HepG2 (cell line): ENCODE results near the gene SPNS2. TPM values are rescaled to one million over a fixed set of nuclear protein-coding genes. Genes with fewer than 3 reads are reported as not detected.

ENCODE experiments used
- AGO2 ChIP-seq: fragments of 200-400 bp; formaldehyde crosslinking; optimal IDR thresholded peaks from 2 replicates; pipeline ENCODE3; 2017; ENCODE audit warnings: mild to moderate bottlenecking, low read depth, low read length, moderate library complexity
- CBX2 ChIP-seq, 2 experiments: fragments of 200-600 bp in 1 of 2; sonication (generic); formaldehyde crosslinking in 1 of 2; IDR thresholded peaks; 2 replicates each; pipeline versions ENCODE4 v1.7.0 to v1.8.1; 2018 to 2022; ENCODE audit warnings: low read depth in 2 of 2, low read length in 1 of 2, mild to moderate bottlenecking in 1 of 2, missing genetic modification reagents in 1 of 2
- KDM6A ChIP-seq: IDR thresholded peaks from 2 replicates; pipeline ENCODE4 v1.6.1; 2016; ENCODE audit warnings: low read depth
- KLF6 ChIP-seq: IDR thresholded peaks from 2 replicates; pipeline ENCODE4 v1.8.0; 2016; ENCODE audit warnings: missing biosample characterization, missing genetic modification reagents
- MYC ChIP-seq: sonication (generic); formaldehyde crosslinking; IDR thresholded peaks from 2 replicates; pipeline ENCODE4 v1.9.0; 2021; ENCODE audit warnings: missing genetic modification reagents, borderline replicate concordance
- NCOA5 ChIP-seq: sonication (generic); formaldehyde crosslinking; IDR thresholded peaks from 2 replicates; pipeline ENCODE4 v1.4.0; 2020; ENCODE audit warnings: missing genetic modification reagents
- RBAK ChIP-seq: sonication (generic); formaldehyde crosslinking; IDR thresholded peaks from 2 replicates; pipeline ENCODE4 v1.5.1; 2020; ENCODE audit warnings: mild to moderate bottlenecking, missing genetic modification reagents
- SYNCRIP ChIP-seq: fragments of 200-400 bp; formaldehyde crosslinking; IDR thresholded peaks from 2 replicates; pipeline ENCODE4 v1.6.1; 2018; ENCODE audit warnings: mild to moderate bottlenecking, low read depth, low read length; ENCODE audit not compliant: insufficient read depth
- TP53 ChIP-seq: sonication (generic); formaldehyde crosslinking; conservative IDR thresholded peaks from 2 replicates; pipeline ENCODE4 v1.4.0; 2020; ENCODE audit warnings: missing genetic modification reagents
- ZNF460 ChIP-seq: sonication (generic); formaldehyde crosslinking; IDR thresholded peaks from 2 replicates; pipeline ENCODE4 v1.5.1; 2020; ENCODE audit warnings: missing genetic modification reagents, mild to moderate bottlenecking, borderline replicate concordance
- ZNF709 ChIP-seq: sonication (generic); formaldehyde crosslinking; IDR thresholded peaks from 2 replicates; pipeline ENCODE4 v1.5.0; 2020; ENCODE audit warnings: mild to moderate bottlenecking, missing genetic modification reagents
- ZNF792 ChIP-seq: IDR thresholded peaks from 2 replicates; pipeline ENCODE4 v1.6.1; 2016
- ZSCAN31 ChIP-seq: sonication (generic); formaldehyde crosslinking; IDR thresholded peaks from 2 replicates; pipeline ENCODE4 v1.5.0; 2020; ENCODE audit warnings: low read depth, mild to moderate bottlenecking, missing genetic modification reagents
- polyA plus RNA-seq, 8 experiments: library from polyadenylated mRNA; depleted of rRNA in 3 of 8; stranded (reverse) in 7 of 8; unstranded in 1 of 8; fragments of >200 nt; fragmentation: Illumina TruSeq in 4 of 8; extraction: Trizol in 4 of 8; gene quantifications; 2 replicates each; pipeline versions ENCODE4 v1.2.1 to v1.2.3, GENCODE V29; 2011 to 2016; ENCODE audit warnings: low read depth in 4 of 8, missing spikeins in 1 of 8, mixed read lengths in 1 of 8; ENCODE audit not compliant: insufficient read depth in 1 of 8
- total RNA-seq, 5 experiments: library from RNA; depleted of rRNA; stranded (reverse); fragments of >200 nt; fragmentation: Illumina TruSeq; extraction: Trizol; gene quantifications; 2 replicates each; pipeline ENCODE4 v1.2.3, GENCODE V29; 2016; ENCODE audit warnings: low read depth in 1 of 5
- TF ChIP-seq, protein P1 (sequence below): sonication (generic); formaldehyde crosslinking; IDR thresholded peaks from 2 replicates; pipeline ENCODE4 v1.4.0; 2020; ENCODE audit warnings: mild to moderate bottlenecking, missing genetic modification reagents
- TF ChIP-seq, protein P2 (sequence below), 2 experiments: fragments of 450-650 bp in 1 of 2; sonication (generic) in 1 of 2; formaldehyde crosslinking; IDR thresholded peaks; 2 replicates each; pipeline versions ENCODE4 v1.5.0 to v1.8.0; 2020 to 2022; ENCODE audit warnings: mild to moderate bottlenecking in 1 of 2, missing genetic modification reagents in 1 of 2
- TF ChIP-seq, protein P3 (sequence below): IDR thresholded peaks from 2 replicates; pipeline ENCODE4 v1.6.1; 2012; ENCODE audit warnings: low read depth, low read length, improper control_type of control experiment
- TF ChIP-seq, protein P4 (sequence below): sonication (generic); formaldehyde crosslinking; IDR thresholded peaks from 2 replicates; pipeline ENCODE4 v1.8.0; 2022; ENCODE audit warnings: missing genetic modification reagents, mild to moderate bottlenecking, borderline replicate concordance

SPNS2 gene
- total and polyA plus RNA-seq, 2 of the 13 experiments (the other 11 are each of a cell fraction or from before 2014, with no cell fraction given) = 0.01 TPM; not detected in 1

DNA sequence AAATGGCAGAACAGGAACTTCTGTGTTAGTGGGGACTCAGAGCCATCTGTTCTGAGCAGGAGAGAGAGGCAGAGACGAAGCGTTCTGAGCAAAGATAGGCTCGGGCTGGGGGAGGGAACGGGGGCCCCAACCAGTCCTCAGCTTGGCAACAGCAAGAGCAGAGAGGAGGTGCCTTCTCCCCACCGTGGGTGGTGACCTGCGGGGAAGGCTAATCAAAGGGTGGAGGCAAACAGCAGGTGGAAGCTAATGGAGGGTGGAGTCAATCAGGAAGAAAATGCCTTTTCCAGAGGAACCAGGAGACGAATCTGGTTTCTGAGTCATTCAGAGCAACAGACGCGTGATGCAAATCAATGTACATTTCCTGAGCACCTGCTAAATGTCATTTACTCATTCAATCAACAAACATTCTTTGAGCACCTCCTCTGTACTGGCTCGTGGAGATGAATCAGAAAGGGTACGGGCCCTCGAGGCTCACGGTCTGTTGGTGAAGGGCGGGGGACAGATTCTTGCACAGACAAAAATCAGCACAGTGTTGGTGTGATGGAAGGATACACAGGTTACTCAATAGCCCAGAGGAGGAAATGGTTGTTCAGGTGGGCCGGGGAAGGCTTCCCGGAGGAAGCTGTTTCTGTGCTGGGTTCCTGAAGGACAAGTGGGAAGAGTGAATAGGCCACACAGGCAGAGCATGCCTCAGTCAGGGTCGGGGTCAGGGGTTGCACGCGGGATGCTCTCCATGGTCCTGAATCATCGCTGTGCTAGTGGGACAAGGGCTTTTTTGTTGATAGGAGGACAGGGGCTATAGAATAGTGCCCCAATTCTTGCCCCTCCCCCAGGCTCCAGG is 5.7 kb upstream of the SPNS2 start (continued):
- TF ChIP-seq ZNF460 (no peak), RBAK (CRISPR knock-in tag) (no peak), CBX2 (IDR thresholded peaks at IDR 0.05; ENCODE audit: low read depth, low read length) (no peak), CBX2 (CRISPR knock-in tag; IDR thresholded peaks at IDR 0.05; ENCODE audit: low read depth) (no peak), ZSCAN31 (CRISPR knock-in tag) (0 out of 2 replicates have a peak, but pooled peaks have one; percentile 55), KDM6A (CRISPR knock-in tag) (no peak), SYNCRIP (no peak), MYC (peak; percentile 44; the same call in 1 of the 2 replicates), AGO2 (no peak), ZNF792 (CRISPR knock-in tag) (peak; percentile 92), NCOA5 (no peak), ZNF709 (peak; percentile 94), TP53 (CRISPR knock-in tag) (no peak), KLF6 (CRISPR knock-in tag) (peak; percentile 98)
- TF ChIP-seq, protein P1, sequence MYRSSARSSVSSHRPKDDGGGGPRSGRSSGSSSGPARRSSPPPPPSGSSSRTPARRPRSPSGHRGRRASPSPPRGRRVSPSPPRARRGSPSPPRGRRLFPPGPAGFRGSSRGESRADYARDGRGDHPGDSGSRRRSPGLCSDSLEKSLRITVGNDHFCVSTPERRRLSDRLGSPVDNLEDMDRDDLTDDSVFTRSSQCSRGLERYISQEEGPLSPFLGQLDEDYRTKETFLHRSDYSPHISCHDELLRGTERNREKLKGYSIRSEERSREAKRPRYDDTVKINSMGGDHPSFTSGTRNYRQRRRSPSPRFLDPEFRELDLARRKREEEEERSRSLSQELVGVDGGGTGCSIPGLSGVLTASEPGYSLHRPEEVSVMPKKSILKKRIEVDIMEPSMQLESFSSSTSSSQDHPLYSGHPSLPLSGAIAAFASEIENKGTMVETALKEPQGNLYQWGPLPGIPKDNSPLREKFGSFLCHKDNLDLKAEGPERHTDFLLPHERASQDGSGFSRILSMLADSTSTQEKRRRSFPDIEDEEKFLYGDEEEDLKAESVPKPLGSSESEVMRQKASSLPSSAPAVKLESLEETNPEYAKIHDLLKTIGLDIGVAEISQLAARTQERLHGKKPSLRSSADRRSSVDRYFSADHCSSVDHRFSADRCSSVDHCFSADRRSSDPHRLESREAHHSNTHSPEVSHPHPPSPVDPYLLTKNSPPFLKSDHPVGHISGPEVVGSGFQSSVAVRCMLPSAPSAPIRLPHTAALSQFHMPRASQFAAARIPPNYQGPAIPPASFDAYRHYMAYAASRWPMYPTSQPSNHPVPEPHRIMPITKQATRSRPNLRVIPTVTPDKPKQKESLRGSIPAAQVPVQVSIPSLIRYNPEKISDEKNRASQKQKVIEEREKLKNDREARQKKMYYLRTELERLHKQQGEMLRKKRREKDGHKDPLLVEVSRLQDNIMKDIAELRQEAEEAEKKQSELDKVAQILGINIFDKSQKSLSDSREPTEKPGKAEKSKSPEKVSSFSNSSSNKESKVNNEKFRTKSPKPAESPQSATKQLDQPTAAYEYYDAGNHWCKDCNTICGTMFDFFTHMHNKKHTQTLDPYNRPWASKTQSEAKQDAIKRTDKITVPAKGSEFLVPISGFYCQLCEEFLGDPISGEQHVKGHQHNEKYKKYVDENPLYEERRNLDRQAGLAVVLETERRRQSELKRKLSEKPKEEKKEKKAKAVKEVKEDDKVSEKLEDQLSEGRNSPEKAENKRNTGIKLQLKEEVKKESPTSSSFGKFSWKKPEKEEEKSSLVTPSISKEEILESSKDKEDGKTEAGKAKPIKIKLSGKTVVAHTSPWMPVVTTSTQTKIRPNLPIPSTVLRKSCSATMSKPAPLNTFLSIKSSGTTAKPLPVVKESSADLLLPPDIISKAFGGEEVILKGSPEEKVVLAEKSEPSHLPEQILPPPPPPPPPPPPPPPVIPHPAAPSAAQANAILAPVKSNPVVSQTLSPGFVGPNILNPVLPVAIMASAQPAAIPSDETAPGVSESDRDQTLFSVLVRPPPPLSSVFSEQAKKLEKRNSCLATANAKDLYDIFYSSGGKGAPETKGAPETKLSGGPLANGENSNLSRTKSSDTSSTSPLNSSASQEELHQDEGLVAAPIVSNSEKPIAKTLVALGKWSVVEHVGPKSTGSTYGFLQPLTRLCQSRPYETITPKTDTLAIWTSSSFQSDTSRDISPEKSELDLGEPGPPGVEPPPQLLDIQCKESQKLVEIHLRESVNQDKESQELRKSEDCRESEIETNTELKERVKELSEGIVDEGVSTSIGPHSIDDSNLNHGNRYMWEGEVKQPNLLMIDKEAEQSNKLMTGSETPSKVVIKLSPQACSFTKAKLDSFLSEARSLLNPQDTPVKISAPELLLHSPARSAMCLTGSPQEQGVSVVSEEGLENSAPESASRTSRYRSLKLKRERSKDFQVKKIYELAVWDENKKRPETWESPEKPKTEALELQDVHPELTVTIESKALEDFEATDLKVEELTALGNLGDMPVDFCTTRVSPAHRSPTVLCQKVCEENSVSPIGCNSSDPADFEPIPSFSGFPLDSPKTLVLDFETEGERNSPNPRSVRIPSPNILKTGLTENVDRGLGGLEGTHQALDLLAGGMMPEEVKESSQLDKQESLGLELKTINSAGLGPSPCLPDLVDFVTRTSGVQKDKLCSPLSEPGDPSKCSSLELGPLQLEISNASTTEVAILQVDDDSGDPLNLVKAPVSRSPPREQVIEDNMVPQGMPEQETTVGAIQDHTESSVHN = no peak
- TF ChIP-seq, protein P2, sequence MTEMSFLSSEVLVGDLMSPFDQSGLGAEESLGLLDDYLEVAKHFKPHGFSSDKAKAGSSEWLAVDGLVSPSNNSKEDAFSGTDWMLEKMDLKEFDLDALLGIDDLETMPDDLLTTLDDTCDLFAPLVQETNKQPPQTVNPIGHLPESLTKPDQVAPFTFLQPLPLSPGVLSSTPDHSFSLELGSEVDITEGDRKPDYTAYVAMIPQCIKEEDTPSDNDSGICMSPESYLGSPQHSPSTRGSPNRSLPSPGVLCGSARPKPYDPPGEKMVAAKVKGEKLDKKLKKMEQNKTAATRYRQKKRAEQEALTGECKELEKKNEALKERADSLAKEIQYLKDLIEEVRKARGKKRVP (CRISPR knock-in tag; IDR thresholded peaks at IDR 0.05) = peak in 1 of 2 experiments; percentile 32; a peak in 1 of 4 replicates
- TF ChIP-seq, protein P3, sequence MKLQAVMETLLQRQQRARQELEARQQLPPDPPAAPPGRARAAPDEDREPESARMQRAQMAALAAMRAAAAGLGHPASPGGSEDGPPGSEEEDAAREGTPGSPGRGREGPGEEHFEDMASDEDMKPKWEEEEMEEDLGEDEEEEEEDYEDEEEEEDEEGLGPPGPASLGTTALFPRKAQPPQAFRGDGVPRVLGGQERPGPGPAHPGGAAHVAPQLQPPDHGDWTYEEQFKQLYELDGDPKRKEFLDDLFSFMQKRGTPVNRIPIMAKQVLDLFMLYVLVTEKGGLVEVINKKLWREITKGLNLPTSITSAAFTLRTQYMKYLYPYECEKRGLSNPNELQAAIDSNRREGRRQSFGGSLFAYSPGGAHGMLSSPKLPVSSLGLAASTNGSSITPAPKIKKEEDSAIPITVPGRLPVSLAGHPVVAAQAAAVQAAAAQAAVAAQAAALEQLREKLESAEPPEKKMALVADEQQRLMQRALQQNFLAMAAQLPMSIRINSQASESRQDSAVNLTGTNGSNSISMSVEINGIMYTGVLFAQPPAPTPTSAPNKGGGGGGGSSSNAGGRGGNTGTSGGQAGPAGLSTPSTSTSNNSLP = no peak
- TF ChIP-seq, protein P4, sequence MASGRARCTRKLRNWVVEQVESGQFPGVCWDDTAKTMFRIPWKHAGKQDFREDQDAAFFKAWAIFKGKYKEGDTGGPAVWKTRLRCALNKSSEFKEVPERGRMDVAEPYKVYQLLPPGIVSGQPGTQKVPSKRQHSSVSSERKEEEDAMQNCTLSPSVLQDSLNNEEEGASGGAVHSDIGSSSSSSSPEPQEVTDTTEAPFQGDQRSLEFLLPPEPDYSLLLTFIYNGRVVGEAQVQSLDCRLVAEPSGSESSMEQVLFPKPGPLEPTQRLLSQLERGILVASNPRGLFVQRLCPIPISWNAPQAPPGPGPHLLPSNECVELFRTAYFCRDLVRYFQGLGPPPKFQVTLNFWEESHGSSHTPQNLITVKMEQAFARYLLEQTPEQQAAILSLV (CRISPR knock-in tag) = peak; percentile 57; the same call in 1 of the 2 replicates
